Activated naive CD8-positive, alpha-beta T cell treated with anti-CD3 and anti-CD28 coated beads, Interleukin-2, amount 50 U/mL, for 24 hours (primary cell): ENCODE data around the gene F3.

Experiments
- ATAC-seq: fragments of 150-1000 bp; cut with Tn5 transposase; one replicate; pipeline ENCODE4 v1.10.0; 2021
- DNase-seq: peaks from one replicate; pipeline ENCODE4 v3.0.0; 2021
- H3K27ac Mint-ChIP-seq: one replicate; pipeline ENCODE4 v1.8.0; 2021; ENCODE audit warnings: mild to moderate bottlenecking, mixed read lengths
- H3K27me3 Mint-ChIP-seq: one replicate; pipeline ENCODE4 v1.8.0; 2021; ENCODE audit warnings: mixed read lengths
- H3K36me3 Mint-ChIP-seq: one replicate; pipeline ENCODE4 v1.8.0; 2021; ENCODE audit warnings: low read depth, mixed read lengths
- H3K4me1 Mint-ChIP-seq: one replicate; pipeline ENCODE4 v1.8.0; 2021; ENCODE audit warnings: mixed read lengths
- H3K4me3 Mint-ChIP-seq: one replicate; pipeline ENCODE4 v1.8.0; 2021; ENCODE audit warnings: mild to moderate bottlenecking, moderate library complexity, mixed read lengths
- H3K9me3 Mint-ChIP-seq: one replicate; pipeline ENCODE4 v1.8.0; 2021; ENCODE audit warnings: mixed read lengths

F3 gene

DNA sequence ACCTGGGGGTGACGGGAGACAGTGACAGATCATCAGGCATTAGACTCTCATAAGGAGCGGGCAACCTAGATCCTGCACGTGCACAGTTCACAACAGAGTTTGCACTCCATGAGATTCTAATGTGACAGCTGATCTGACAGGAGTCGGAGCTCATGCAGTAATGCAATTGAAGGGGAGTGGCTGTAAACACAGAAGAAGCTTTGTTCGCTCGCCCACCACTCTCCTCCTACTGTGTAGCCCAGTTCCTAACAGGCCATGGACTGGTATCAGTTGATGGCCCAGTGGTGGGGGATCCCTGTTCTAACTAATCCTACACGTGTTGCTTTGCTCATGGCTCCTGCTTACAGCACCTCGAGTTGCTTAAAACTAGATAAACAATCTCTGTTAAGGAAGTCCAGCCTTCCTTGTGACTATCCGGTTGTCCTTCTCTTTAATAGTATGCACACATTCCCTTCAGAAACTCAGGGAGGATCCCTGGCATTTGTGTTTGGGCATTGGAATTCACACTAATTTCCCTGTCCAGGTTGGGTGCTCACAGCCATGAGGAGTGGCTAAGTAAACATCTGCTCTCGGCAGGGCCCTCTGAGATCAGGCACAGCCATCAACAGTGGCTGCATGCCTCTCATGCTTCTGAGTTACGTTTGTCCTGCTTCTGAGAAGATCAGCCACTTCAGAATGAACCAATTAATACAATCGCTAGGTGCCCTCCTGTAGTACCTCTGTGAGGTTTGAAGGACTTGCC lies 21.1 kb upstream of the F3 start:
- H3K4me1 Mint-ChIP-seq, result no peaks in the 10 kb centered on the region
- H3K36me3 Mint-ChIP-seq, result no peaks in the 10 kb centered on the region
- H3K27ac Mint-ChIP-seq, result no peak overlapping the region
- H3K27me3 Mint-ChIP-seq, result no peaks in the 10 kb centered on the region
- no peak for ATAC-seq
- no peak for DNase-seq
- no peaks in the 10 kb centered on the region for H3K9me3 Mint-ChIP-seq
- H3K4me3 Mint-ChIP-seq, result no peak overlapping the region

DNA sequence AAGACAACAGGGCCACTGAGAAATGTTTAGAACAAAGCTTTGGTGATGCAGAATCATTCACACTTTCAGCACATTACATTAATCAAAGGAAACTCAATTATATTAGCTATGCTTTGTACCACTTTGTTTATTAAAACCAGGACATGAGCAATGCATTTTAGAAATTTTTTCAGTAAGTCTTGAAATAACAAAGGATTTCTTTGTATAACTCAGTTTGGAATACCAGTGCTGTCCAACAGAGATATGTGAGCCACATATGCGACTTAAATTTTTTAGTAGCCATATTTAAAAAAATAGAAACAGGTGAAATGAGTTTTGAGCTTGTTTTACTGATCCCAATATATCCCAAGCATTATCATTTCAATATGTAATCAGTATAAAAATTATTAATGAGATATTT lies 18.8 kb upstream of the F3 start:
- H3K4me3 Mint-ChIP-seq, result no peak overlapping the region
- H3K4me1 Mint-ChIP-seq, result no peaks in the 10 kb centered on the region
- DNase-seq (no peak), ATAC-seq (no peak)
- H3K9me3 Mint-ChIP-seq, result no peaks in the 10 kb centered on the region
- H3K27me3 Mint-ChIP-seq, result no peaks in the 10 kb centered on the region
- H3K36me3 Mint-ChIP-seq, result no peaks in the 10 kb centered on the region
- H3K27ac Mint-ChIP-seq, result no peak overlapping the region

DNA sequence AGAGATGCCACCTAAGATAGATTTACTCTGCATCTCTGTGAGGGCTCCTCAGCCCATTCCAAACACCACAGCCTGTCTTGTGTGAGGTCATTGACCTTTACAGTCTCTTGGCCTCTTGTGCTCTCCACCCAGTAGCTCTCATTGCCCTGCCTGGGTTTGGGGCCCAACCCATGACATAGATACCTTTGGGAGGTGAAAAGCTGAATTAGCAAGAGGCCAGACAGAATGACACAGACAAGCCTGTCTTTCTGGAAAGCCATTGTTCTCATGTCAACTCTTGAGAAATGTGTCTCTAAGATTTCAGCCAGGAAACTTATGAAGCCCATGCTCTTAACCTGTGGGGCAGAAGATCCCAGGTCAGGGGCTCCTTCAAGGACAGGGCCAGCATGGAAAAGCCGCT lies 18.4 kb upstream of the F3 start:
- DNase-seq, result no peak
- no peaks in the 10 kb centered on the region for H3K27me3 Mint-ChIP-seq
- H3K36me3 Mint-ChIP-seq, result no peaks in the 10 kb centered on the region
- ATAC-seq, result no peak
- H3K4me3 Mint-ChIP-seq, result no peak overlapping the region
- no peaks in the 10 kb centered on the region for H3K9me3 Mint-ChIP-seq
- no peaks in the 10 kb centered on the region for H3K4me1 Mint-ChIP-seq
- H3K27ac Mint-ChIP-seq, result no peak overlapping the region

DNA sequence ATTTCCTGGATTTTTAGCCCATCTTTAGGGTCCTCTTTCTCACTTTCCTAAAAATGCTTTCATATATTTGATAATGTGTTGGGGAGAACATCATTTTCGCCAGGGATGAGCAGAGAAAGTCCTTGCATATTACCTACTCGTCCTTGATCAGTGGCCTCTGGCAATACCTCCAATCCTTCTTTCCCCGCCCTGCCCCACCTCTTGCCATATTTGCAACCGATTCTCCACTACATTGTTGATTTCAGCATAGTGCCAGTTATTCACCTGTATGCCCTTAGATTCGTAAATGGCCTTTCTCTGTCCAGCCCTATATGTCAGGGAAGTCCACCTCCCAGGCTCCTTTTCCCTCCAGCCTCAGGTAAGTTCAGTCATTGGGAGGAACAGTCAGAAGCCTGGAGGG lies 13.5 kb upstream of the F3 start:
- Mint-ChIP-seq H3K27me3 (peaks cover 5% of the 10 kb centered on the region), H3K4me3 (no peak overlapping the region), H3K9me3 (no peaks in the 10 kb centered on the region), H3K27ac (no peak overlapping the region), H3K36me3 (no peaks in the 10 kb centered on the region), H3K4me1 (no peaks in the 10 kb centered on the region)
- no peak for DNase-seq
- ATAC-seq, result no peak

DNA sequence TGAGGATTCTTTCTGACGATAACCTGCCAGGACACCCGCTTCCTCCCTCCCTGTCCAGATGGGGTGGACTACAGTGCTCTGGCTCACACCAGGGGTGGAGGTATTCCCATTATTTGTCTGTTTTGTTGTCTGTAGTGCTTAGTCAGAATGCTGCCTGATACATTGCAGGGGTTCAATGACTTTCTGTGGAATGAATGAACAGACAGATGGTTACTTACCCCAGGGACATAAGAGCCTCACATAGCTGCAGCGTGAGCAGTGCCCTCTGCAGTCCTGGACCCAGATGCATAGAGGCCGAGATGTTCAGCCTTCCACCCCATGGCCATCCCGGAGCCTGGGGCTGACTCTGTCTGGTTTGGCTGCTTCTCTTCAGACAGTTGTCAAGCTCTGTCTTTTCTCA lies 13.0 kb upstream of the F3 start:
- Mint-ChIP-seq H3K4me3 (no peak overlapping the region), H3K27ac (no peak overlapping the region), H3K36me3 (no peaks in the 10 kb centered on the region), H3K4me1 (no peaks in the 10 kb centered on the region), H3K9me3 (no peaks in the 10 kb centered on the region), H3K27me3 (peaks cover 7% of the 10 kb centered on the region)
- ATAC-seq, result no peak
- DNase-seq, result no peak

DNA sequence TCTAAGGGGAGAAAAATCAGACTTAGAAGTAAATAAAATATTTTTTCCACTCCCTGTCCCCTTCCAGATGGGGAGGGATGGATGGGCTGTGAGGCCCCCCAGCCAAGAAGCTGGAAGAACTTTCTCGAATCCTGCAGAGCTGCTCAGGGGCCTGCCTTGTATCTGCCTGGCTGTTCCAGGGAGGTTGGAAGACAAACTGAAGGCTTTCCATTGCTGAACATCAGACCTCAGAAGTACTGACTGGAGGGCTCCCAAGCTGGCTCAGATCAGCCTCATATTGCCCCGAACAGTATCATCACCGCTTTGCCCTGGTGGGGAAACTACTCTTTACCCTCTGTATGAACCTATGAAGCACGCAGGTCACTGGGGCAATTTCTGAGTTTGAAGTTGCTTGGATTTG lies 12.4 kb upstream of the F3 start:
- no peak for DNase-seq
- no peak for ATAC-seq

DNA sequence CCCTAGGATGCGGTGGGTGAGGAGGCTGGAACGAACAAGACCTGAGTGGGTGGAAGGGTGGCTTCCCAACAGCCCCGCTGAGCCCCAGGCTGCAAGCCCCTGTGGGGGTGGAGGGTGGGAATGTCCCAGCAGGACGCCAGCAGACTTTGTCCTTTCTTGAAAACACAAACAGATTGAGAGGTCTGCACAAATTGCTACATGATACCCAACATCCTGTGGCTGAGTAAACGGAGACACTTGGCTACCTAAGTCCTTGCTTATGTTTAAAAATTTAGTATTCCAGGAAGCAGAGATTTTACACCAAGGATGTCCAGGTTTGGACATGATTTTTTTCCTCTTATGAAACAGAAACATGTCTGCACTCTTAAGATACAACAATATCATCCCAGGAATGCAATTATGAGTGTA lies 11.8 kb upstream of the F3 start:
- H3K4me3 Mint-ChIP-seq, result no peak overlapping the region
- H3K36me3 Mint-ChIP-seq, result no peaks in the 10 kb centered on the region
- no peaks in the 10 kb centered on the region for H3K4me1 Mint-ChIP-seq
- ATAC-seq (no peak), DNase-seq (no peak)
- H3K27me3 Mint-ChIP-seq, result peaks cover 7% of the 10 kb centered on the region
- H3K9me3 Mint-ChIP-seq, result no peaks in the 10 kb centered on the region
- no peak overlapping the region for H3K27ac Mint-ChIP-seq

More for the DNA sequence above, 12.4 kb upstream of the F3 start:
- Mint-ChIP-seq H3K4me3 (no peak overlapping the region), H3K36me3 (no peaks in the 10 kb centered on the region), H3K27me3 (peaks cover 7% of the 10 kb centered on the region), H3K27ac (no peak overlapping the region), H3K4me1 (no peaks in the 10 kb centered on the region), H3K9me3 (no peaks in the 10 kb centered on the region)

DNA sequence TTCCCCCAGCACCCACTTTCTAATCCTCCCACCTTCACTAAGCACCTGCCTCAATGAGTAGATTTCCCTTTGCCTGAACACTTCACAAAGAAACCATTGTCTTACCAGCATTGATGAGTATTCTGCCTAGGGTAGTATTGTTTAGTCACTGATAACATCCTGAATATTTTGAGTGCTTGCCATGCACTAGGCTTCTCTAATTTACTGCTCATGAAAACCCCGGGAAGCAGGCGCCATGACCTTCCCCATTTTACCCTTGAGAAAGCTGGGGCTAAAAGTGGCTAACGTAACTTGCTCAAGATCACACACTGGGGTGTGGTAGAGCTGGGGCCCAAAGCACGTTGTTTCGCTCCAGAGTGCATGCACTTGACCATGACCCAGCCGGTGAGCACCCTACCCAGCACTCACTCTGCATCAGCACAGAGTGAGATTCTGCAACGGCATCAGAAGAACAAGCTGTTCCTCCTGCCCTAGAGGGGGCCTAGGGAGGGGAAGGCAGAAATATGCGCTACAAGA lies 10.6 kb upstream of the F3 start:
- Mint-ChIP-seq H3K9me3 (no peaks in the 10 kb centered on the region), H3K4me1 (no peaks in the 10 kb centered on the region), H3K27me3 (peaks cover 12% of the 10 kb centered on the region), H3K36me3 (no peaks in the 10 kb centered on the region), H3K4me3 (no peak overlapping the region), H3K27ac (no peak overlapping the region)
- DNase-seq (no peak), ATAC-seq (no peak)

DNA sequence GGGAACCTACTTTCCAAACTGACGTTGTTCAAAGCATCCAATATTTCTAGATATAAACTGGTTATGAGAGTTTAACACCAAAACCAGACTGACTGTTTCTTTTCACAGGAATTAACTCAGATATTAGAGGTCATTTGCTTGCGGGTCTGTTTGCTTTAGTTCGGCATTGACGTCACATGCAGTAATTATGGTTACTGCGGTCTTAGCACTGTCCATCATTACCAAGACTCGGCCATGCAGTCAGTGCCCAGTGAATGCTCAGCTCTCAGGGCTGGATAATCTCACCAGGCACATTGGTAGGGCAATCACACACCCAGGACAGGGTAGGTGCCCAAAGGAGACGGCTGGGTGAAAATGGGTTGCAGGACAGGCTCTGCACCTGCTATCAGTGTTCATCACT lies 9.9 kb upstream of the F3 start:
- peaks cover 17% of the 10 kb centered on the region for H3K27me3 Mint-ChIP-seq
- no peaks in the 10 kb centered on the region for H3K36me3 Mint-ChIP-seq
- no peaks in the 10 kb centered on the region for H3K4me1 Mint-ChIP-seq
- ATAC-seq, result no peak
- no peak for DNase-seq
- no peaks in the 10 kb centered on the region for H3K9me3 Mint-ChIP-seq
- H3K27ac Mint-ChIP-seq, result no peak overlapping the region
- no peak overlapping the region for H3K4me3 Mint-ChIP-seq

DNA sequence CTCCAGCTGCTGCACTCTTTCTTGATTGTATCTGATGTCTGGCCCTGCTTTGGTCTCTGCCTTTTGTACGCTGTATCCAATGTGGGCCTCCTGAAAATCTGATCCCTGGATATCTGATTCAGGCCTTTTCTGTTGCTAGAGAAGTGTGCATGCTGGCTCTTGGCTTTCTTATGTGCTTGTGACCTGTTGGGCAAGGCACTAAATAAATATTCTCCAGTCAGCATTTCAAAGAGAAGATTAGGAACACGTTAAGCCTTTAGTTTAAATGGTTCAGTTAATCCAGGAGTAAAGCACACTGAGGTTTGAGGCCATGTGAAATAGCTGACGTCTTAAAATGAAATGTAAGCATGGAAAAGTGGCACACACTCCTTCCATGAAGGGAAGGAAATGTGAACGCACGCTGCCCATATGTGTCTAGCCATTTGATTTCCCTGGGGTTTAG lies 9.3 kb upstream of the F3 start:
- no peak overlapping the region for H3K27ac Mint-ChIP-seq
- no peaks in the 10 kb centered on the region for H3K4me1 Mint-ChIP-seq
- no peaks in the 10 kb centered on the region for H3K36me3 Mint-ChIP-seq
- H3K4me3 Mint-ChIP-seq, result no peak overlapping the region
- no peaks in the 10 kb centered on the region for H3K9me3 Mint-ChIP-seq
- peaks cover 17% of the 10 kb centered on the region for H3K27me3 Mint-ChIP-seq
- DNase-seq, result no peak
- ATAC-seq, result no peak

DNA sequence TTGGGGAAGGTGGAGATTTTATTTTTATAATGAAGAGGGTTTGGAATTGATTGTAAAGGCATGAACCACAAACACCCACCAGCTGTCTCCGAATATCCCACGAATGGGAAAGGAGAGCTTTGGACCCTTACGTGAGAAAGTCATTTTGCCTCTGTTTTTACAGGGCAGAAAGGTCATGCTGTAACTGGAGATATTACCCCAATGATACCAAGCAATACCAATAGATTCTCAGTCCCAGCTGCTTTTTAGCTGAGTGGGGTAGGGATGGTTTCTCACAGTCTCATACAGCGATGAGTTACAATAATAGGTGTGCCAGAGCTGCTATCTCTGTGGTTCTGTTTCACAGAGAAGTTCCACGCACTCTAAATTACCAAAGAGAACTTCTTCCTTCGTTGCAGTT lies 8.8 kb upstream of the F3 start:
- Mint-ChIP-seq H3K27ac (no peak overlapping the region), H3K4me3 (no peak overlapping the region), H3K36me3 (no peaks in the 10 kb centered on the region), H3K4me1 (no peaks in the 10 kb centered on the region), H3K9me3 (no peaks in the 10 kb centered on the region), H3K27me3 (peaks cover 17% of the 10 kb centered on the region)
- ATAC-seq (no peak), DNase-seq (no peak)

DNA sequence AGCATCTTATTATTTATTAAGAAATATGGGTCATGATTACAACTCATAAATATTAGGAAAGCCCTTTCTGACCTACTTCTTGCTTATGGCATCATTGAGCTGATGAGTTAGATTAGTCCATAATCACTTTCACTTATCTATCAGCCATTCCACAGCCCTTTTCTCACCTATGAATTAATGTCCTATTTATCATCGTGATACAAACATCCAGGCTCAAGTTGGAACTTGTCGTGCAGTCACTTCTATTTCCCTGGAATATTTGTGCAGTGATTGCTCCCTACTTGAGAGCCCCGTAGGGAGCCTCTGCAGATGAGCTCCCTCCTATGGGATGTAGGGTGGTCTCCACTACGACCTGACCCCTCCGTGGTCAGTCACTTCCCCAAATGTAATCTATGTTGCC lies 8.1 kb upstream of the F3 start:
- Mint-ChIP-seq H3K36me3 (no peaks in the 10 kb centered on the region), H3K4me1 (no peaks in the 10 kb centered on the region), H3K27ac (no peak overlapping the region), H3K9me3 (no peaks in the 10 kb centered on the region), H3K4me3 (no peak overlapping the region), H3K27me3 (peaks cover 22% of the 10 kb centered on the region)
- ATAC-seq, result no peak
- no peak for DNase-seq

DNA sequence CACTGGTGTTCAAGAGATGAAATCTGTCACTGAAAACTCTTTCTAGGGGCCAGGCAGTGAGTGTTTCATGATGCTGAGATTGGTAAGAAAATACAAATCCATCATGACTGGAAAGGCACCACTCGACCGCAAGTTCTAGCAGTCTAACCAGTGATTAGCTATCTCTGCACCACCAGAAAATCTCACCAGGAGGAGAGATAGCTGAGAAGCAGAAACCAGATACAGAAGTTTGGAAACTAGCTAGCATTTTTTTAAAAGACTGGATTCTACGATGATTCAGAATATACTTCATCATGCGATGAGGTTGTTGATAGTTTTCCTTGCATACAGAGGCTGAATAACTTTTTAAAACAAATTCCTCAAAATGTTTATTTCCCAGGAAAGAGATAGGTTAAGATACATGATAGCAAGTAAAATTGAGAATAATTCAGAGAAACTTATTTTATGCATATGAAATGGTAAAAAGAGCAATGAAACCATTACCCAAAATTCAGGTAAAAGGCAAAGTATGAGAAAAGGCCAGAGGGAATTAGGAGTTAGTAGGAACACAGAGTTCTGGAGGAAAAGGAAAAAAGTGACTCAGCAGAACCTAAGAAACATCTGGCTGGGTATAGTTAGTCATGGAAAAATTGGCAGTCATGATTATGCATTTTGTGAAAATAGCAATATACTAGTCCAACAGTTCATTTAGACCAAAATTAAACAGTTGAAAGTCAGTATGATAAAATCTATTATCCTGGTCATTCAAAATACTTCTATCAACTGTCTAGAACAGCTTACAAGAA lies 3.3 kb upstream of the F3 start:
- H3K27me3 Mint-ChIP-seq, result peaks cover 51% of the 10 kb centered on the region
- no peaks in the 10 kb centered on the region for H3K9me3 Mint-ChIP-seq
- no peak overlapping the region for H3K27ac Mint-ChIP-seq
- H3K4me3 Mint-ChIP-seq, result no peak overlapping the region
- DNase-seq (no peak), ATAC-seq (no peak)
- H3K4me1 Mint-ChIP-seq, result peaks cover 14% of the 10 kb centered on the region
- H3K36me3 Mint-ChIP-seq, result no peaks in the 10 kb centered on the region

DNA sequence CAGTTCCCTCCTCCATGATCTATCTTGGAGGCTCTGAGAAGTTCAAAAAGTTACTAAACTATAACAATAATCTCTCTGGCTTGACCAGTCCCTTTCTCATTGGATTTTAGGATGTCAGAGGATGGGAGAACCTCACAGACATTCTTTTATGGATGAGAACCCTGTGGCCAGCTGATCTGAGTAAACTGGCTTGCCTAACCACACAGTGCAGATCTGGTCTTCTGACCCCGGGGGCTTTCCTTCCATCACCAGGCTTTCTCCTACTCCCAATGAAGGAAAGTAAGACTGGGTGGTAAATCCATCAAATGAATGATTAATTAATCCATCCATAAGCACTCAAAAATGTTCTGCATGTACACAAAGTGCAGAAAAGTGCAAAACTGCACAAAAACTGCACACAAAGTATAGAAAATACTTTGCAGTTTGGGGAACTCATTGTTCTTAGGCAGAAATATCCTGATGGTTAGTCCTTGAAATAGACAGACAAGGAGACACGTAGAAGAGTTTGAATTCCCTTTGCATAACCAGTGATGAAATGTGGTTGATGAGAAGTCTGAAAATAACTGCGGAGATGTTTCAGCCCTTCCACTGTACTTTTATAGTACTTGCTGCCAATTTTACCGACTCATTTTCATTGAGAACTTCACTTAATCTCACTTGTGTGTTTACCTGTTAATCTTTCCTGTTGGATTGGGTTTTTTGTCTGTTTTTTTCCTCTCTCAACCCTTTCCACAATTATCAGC lies 2.5 kb upstream of the F3 start:
- ATAC-seq (no peak), DNase-seq (no peak)
- H3K27ac Mint-ChIP-seq, result no peak overlapping the region
- no peak overlapping the region for H3K4me3 Mint-ChIP-seq
- peaks cover 14% of the 10 kb centered on the region for H3K4me1 Mint-ChIP-seq
- H3K9me3 Mint-ChIP-seq, result no peaks in the 10 kb centered on the region
- no peaks in the 10 kb centered on the region for H3K36me3 Mint-ChIP-seq
- peaks cover 59% of the 10 kb centered on the region for H3K27me3 Mint-ChIP-seq

DNA sequence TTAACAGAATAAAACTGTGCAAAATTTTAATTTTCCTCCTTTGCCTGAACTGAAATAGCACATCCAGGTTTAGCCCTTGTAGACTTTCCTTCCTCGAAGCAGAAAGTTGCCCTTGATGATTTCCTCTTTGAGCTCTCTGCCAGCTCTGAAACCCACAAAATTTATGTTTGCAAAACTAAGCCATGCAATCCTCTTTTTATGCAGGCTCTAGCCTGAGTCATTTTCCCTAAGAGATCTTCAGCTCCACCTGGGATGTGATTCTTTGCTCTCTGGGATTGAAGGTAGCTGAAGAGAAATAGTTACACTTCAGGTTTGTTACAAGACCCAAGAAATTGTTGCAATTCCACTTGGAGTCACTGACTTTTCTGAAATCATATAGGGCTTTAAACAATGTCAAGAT lies 1.4 kb upstream of the F3 start:
- ATAC-seq, result no peak
- H3K9me3 Mint-ChIP-seq, result no peaks in the 10 kb centered on the region
- no peak for DNase-seq
- peaks cover 65% of the 10 kb centered on the region for H3K27me3 Mint-ChIP-seq
- no peaks in the 10 kb centered on the region for H3K36me3 Mint-ChIP-seq
- no peak overlapping the region for H3K27ac Mint-ChIP-seq
- peak overlapping the region; percentile 79 for H3K4me3 Mint-ChIP-seq
- H3K4me1 Mint-ChIP-seq, result peaks cover 14% of the 10 kb centered on the region
